ENCODE measurements around the gene LPAR1.

DNA sequence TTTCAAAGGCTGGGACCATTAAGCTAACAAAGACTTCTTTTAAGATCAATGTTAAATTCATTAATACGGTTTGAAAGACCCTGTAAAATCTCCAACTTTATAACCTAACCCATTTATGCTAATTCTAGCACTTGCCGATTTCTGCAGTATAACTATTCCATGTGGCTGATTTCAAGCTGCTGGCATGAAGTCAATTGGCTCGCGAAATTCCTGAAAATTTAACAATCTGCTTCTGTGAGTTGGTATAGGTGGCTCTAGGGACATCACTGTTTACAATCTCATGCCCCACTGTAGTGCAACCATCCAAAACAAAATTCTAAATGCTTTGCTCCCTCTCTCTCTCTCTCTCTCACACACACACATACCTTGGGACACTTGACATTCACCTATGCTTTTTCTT is 70.2 kb downstream of the LPAR1 start:
- TF ChIP-seq TAF1 (IDR thresholded peaks at IDR 0.05; ENCODE audit: low read depth, low read length) = no peak
- TF ChIP-seq POLR2AphosphoS5 (IDR thresholded peaks at IDR 0.05; ENCODE audit: low read depth, low read length) = no peak

Measured in GM12891 (cell line).